ENCODE measurements around the gene DDX1.
A peak's percentile ranks its signal among the peaks of the same experiment; 100 is the strongest.

The DDX1 gene

DNA sequence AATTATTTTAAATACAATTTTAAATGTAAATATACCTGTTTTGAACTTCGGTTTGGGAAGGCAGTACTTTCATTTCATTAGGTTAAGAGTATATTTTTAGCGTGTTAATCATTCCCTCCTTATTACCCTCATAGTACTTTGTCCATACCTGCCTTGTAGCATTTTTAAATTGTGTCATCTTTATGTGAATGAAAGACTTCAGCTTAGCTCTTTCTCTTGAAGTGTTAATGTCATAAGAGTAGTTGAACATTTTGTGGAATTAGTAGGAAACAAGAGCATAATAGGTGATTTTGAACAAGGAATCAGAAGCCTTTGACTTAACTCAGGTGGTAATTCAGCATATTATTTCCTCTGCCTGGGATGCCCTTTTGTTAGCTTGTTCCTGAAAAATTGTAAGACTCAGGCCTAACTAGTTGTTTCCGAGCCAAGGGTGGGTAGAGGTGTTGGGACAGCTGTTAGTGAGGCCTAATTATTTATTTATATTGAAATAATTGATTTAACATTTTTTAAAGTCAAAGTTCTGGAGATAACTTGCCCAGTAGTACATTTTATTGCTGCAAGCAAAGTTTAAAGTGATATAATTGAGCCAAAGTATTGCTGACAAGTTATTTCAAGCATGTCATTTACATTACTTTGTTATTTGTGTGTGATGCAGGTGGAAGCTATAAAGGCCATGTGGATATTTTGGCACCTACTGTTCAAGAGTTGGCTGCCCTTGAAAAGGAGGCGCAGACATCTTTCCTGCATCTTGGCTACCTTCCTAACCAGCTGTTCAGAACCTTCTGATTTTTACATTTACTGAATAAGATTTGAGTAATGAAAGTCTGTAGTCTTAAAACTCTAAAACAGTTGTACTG, 38.7 kb downstream of the DDX1 start:
- DNase-seq (ENCODE audit: low read depth): no peak
- H3K4me3 ChIP-seq (ENCODE audit: low read length): no peak overlapping the region
- TF ChIP-seq, protein P1, sequence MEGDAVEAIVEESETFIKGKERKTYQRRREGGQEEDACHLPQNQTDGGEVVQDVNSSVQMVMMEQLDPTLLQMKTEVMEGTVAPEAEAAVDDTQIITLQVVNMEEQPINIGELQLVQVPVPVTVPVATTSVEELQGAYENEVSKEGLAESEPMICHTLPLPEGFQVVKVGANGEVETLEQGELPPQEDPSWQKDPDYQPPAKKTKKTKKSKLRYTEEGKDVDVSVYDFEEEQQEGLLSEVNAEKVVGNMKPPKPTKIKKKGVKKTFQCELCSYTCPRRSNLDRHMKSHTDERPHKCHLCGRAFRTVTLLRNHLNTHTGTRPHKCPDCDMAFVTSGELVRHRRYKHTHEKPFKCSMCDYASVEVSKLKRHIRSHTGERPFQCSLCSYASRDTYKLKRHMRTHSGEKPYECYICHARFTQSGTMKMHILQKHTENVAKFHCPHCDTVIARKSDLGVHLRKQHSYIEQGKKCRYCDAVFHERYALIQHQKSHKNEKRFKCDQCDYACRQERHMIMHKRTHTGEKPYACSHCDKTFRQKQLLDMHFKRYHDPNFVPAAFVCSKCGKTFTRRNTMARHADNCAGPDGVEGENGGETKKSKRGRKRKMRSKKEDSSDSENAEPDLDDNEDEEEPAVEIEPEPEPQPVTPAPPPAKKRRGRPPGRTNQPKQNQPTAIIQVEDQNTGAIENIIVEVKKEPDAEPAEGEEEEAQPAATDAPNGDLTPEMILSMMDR (IDR thresholded peaks at IDR 0.05; ENCODE audit: insufficient read depth, low read depth, low read length, missing control alignments): no peak

DNA sequence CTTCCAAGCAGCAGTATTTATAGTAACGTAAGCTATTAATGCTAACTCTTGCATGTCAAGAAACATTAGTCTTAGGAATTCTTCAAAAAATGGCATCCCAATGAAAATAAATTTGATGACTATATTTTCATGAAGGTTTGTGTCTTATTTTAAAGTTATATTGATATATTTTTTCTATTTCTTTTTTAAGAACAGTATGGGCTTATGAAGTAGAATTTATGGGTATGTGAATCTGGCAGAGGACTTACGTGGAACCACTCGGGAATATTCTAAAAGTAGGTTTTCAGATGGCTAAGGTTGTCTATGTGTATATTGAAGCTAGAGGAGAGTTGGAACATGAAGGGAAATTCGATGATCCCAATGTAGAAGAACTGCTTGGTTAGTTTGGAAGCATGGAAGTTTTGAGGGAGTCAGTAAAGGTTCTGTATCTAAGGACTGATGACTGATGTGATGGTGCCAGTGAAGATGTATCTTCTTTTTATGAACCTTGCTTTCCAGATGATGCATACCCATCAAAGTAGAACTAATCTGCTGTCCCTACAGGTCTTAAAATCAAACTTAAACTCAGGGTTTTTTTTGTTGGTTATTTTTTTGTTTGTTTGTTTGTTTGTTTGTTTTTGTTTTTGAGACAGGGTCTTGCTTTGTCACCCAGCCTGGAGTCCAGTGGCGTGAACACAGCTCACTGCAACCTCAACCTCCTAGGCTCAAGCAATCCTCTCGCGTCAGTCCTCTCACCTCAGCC, 39.5 kb downstream of the DDX1 start:
- DNase-seq (ENCODE audit: low read depth): no peak
- no peak overlapping the region for H3K4me3 ChIP-seq (ENCODE audit: low read length)
- TF ChIP-seq, protein P1 (IDR thresholded peaks at IDR 0.05; ENCODE audit: insufficient read depth, low read depth, low read length, missing control alignments): no peak

DNA sequence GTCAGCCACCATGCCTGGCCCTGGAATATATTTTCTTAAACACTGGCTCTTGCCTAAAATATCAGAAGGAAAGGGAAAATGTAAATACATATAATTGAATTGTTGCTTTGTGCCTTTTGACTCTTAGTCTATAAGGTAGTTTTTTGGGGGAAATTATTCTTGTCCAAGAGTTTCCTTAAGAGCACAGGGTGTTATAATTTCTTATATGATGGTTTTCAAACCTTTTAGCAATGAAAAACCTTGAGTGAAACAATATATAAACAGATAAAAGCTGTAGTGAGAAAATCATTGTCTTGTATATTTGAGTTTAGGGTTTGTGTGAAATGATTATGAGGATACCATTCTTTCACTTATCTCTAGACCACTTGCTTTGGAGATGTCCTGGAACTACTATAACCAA, 40.2 kb downstream of the DDX1 start:
- TF ChIP-seq, protein P1 (IDR thresholded peaks at IDR 0.05; ENCODE audit: insufficient read depth, low read depth, low read length, missing control alignments): no peak
- no peak for DNase-seq (ENCODE audit: low read depth)
- no peak overlapping the region for H3K4me3 ChIP-seq (ENCODE audit: low read length)

DNA sequence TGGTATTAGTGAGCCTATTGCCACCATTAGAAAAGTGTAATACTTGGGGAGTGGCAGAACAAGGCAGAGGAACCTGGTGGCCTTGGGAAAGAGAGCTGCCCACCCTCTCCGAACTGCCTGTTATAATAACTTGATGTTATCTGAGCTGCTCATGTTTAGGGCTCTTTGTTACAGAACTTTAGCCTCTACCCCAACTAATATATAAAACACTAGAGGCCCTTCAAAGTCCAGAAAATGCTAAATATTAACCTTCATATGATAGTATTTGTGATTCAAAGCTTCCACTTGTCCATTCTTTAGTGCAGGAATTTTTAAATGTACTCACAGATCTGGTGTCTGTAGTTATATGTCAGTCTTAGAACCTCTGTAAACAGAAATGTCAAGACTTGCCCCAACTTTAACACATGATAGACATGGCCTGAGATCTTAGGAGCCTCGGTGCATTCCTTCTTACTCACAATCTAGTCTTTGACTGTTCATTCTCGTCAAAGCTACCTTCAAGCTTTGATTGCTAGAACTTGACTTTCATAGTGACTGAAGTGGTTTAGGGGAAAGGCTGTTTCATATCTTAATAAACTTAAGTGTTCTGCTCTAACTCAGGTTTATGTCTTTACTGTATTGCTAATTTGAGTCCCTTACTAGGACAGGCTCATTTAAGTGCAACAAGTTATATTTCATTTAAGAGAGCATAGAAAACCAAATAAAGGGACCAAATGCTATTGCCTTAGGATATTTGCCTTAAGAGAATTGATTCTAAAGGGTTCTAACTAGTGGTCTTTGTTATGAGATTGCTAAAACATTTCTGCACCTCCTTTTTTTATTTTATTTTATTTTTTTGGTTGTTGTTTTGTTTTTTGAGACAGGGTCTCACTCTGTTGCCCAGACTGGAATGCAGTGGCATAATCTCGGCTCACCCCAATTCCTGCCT, 41.6 kb downstream of the DDX1 start:
- TF ChIP-seq, protein P1 (IDR thresholded peaks at IDR 0.05; ENCODE audit: insufficient read depth, low read depth, low read length, missing control alignments): no peak
- no peak overlapping the region for H3K4me3 ChIP-seq (ENCODE audit: low read length)
- DNase-seq (ENCODE audit: low read depth): peak; percentile 80

DNA sequence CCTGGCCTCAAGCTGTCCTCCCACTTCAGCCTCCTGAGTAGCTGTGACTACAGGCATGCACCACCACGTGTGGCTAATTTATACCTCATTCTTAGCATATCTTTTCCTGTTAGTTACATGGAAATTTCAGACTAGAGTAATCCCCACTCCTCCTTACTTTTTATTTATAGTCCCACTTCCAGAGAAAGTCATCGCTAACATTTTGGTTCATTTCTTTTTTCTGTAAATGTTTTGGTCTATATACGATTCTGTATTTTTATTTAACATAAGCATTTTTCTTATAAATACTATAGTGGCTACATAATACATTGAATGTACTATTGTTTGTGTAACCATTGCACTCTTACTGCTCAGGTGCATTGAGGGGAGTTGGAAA, 42.3 kb downstream of the DDX1 start:
- no peak for DNase-seq (ENCODE audit: low read depth)

More for the DNA sequence above, 42.3 kb downstream of the DDX1 start:
- no peak overlapping the region for H3K4me3 ChIP-seq (ENCODE audit: low read length)
- TF ChIP-seq, protein P1 (IDR thresholded peaks at IDR 0.05; ENCODE audit: insufficient read depth, low read depth, low read length, missing control alignments): no peak

Data from epithelial cell of esophagus (primary cell).